Mammary epithelial cell (primary cell): ENCODE measurements around the gene FILIP1L.

Experiments used
- EZH2 ChIP-seq: IDR thresholded peaks from 2 replicates; pipeline ENCODE4 v1.6.1; 2012; ENCODE audit warnings: low read length, inconsistent platforms, borderline replicate concordance
- TF ChIP-seq, protein P1 (sequence below), 2 donors: IDR thresholded peaks in 1 of 2; conservative IDR thresholded peaks in 1 of 2; 2 replicates each; pipeline ENCODE4 v1.5.1; 2011 to 2012; ENCODE audit warnings: inconsistent platforms in 2 of 2, low read length in 2 of 2, mild to moderate bottlenecking in 2 of 2, control low read depth in 1 of 2, low read depth in 1 of 2; ENCODE audit not compliant: insufficient read depth in 1 of 2; ENCODE audit errors: extremely low read depth in 1 of 2

DNA sequence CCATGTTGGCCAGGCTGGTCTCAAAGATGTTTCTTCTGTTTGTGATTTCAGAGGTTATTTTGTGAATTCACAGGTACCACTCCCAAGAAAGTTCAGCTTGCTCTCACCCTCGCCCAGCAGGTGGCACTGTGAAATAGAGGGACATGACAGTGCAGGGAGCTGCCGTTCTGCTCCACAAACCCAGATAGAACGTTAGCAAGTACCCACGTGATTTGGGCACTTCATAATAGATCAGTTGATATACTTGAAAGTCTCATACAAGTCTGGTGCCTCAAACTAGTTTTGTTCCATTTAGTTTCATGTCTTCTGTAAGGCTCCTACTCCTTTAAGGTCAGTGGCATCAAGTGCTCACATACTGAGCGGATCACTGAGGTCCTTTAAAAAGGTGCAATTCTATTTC, 45.5 kb downstream of the FILIP1L start:
- TF ChIP-seq, protein P1, sequence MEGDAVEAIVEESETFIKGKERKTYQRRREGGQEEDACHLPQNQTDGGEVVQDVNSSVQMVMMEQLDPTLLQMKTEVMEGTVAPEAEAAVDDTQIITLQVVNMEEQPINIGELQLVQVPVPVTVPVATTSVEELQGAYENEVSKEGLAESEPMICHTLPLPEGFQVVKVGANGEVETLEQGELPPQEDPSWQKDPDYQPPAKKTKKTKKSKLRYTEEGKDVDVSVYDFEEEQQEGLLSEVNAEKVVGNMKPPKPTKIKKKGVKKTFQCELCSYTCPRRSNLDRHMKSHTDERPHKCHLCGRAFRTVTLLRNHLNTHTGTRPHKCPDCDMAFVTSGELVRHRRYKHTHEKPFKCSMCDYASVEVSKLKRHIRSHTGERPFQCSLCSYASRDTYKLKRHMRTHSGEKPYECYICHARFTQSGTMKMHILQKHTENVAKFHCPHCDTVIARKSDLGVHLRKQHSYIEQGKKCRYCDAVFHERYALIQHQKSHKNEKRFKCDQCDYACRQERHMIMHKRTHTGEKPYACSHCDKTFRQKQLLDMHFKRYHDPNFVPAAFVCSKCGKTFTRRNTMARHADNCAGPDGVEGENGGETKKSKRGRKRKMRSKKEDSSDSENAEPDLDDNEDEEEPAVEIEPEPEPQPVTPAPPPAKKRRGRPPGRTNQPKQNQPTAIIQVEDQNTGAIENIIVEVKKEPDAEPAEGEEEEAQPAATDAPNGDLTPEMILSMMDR (conservative IDR thresholded peaks at IDR 0.05 in 1 of 2, IDR thresholded peaks at IDR 0.05 in 1 of 2; ENCODE audit: extremely low read depth in 1 of 2, insufficient read depth in 1 of 2, low read depth in 1 of 2, low read length in 2 of 2), result peak; percentile 63 to 77
- TF ChIP-seq EZH2, result no peak
